Activated CD8-positive, alpha-beta memory T cell treated with anti-CD3 and anti-CD28 coated beads, Interleukin-2, amount 50 U/mL, for 1 hour (primary cell): ENCODE data around the gene CDHR5.

Experiments used
- DNase-seq: peaks from one replicate; pipeline ENCODE4 v3.0.0-alpha.2; 2020; ENCODE audit errors: extremely low read depth

The CDHR5 gene

GRCh38 chr11:621838-622237 lies 2.9 kb downstream of the CDHR5 start:
- no peak for DNase-seq

GRCh38 chr11:620935-621814 lies 3.6 kb downstream of the CDHR5 start:
- DNase-seq = no peak

GRCh38 chr11:620201-620600 lies 4.6 kb downstream of the CDHR5 start:
- no peak for DNase-seq

- DNase-seq = no peak
These were observed 5.1 kb downstream of the CDHR5 start for GRCh38 chr11:619628-620050.

- DNase-seq = no peak
These were observed 5.7 kb downstream of the CDHR5 start for GRCh38 chr11:618856-619627.

- DNase-seq = no peak
These were observed 6.7 kb downstream of the CDHR5 start for GRCh38 chr11:617912-618682.

- no peak for DNase-seq
These were observed 7.4 kb downstream of the CDHR5 start for GRCh38 chr11:617199-617911.

- no peak for DNase-seq
These were observed 8.2 kb downstream of the CDHR5 start for GRCh38 chr11:616320-617198.

- DNase-seq = peak; percentile 62
These were observed 9.0 kb downstream of the CDHR5 start, which contains the start of gene IRF7 for GRCh38 chr11:615504-616319. Gene IRF7 (minus strand): TSS chr11:615950. CDS start chr11:615364, 586 bp downstream.

GRCh38 chr11:614623-615503 lies 9.9 kb downstream of the CDHR5 start:
- no peak for DNase-seq

GRCh38 chr11:614021-614622 lies 10.6 kb downstream of the CDHR5 start:
- DNase-seq = no peak

- peak; percentile 91 for DNase-seq
These were observed 11.3 kb downstream of the CDHR5 start for GRCh38 chr11:613369-613968.

- no peak for DNase-seq
These were observed 11.8 kb downstream of the CDHR5 start for GRCh38 chr11:612961-613300.

GRCh38 chr11:612201-612960 lies 12.4 kb downstream of the CDHR5 start:
- DNase-seq = no peak

- no peak for DNase-seq
These were observed 13.5 kb downstream of the CDHR5 start for GRCh38 chr11:611001-611996.
